Measurements from ENCODE around the gene HERC3.

The HERC3 gene

DNA sequence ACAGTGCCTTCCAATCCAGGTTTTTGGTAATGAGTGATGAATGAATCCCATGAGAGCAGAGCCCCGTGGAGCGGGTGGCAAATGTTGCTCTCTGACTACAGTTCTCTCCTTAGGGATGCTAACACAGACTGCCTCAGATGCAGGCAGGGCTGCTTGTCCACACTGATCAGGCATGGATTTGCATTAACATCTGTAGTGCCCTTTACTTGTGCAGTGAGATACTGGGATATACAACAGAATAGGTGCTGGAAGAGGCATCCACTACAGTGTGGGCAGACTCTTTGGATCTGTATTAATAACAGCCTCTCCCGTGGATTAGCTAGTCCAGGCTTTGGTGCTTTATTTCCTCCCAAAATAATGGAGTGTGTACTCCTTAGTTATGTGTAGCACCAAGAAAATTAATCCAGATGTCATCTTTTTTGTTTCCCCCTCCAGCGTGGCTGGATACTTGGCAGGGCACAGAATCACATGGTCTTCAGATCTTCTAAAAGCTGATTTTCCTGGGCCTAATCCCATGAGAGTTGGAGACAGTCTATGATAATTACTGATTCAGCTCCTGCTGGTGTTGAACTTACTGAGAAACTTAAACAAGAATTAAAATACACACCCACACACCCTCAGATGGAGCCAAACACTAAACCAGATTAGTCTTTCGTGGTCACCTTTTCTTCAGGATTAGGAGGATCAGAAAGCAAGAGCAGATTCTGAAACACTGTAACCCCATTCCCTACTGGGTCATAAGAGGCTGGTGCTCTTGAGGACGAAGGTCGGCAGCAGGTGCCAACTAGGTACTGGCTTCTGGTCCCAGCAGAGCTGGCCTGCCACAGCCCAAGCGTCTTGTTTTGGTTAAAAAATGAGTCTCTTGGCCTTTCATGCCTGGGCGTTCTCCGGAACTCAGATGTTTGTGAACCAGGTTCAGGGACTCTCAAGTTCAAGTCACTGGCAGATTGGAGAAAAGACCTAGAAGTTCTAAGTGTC is 128.5 kb downstream of the HERC3 start:
- no peak for DNase-seq

DNA sequence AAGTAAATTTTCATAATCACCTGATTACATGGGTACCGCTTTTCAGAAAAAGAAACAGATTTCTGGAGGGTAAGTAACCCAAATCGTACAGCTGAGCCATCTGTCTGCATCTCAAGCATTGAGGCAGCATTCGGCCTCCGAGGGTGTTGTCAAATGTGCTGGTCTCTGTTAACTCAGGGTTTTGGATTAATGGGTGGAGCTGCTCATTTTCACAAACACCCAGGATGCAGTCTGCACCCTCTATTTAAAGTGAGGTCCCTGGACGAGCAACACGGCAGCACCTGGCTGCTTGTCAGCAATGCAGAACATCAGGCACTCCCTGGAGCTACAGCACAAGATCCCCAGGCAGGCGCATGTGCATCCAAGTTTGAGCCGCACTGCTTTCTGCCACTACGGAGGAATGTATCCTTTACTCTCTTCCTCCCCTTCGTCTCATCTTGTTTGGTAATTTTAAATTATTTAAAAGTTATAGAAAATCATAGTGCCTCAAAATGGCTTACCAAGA is 130.0 kb downstream of the HERC3 start:
- no peak for DNase-seq

DNA sequence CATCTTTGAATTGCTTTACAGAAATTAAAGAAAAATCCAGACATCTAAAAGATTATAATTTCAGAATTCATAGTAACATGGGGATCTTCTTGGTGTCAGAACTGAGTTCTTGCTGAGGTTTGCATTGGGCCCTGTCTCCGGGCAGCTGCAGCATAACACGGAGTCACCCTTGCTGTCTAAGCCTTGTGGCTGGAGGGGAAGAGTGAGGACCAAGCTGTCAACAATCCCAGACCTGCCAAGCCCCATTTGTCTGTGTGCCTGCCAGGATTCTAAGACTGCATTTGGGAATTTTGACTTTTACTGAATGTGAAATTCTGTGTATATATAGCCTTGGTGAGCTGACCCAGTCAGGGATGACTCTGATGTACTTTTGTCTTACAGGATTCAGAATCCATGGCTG is 130.5 kb downstream of the HERC3 start:
- no peak for DNase-seq

DNA sequence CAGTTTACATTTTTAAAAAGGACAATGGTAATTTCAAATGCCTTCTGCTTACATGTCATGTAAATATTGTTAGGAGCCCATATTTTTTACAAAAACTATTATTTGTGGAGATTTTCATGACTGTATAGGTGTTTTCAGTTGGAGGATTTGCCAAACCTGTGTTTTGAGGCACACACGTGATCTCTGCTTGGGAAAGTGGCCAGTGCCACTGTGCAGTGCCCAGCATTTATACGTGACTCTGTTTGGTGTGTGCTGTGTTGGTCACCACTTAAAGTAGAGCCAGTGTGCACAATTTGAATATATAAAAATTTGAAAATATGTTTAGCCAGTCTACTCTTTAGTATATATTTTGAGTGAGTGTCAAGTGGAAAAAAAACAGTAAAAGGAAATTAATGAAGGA is 132.1 kb downstream of the HERC3 start:
- no peak for DNase-seq

DNA sequence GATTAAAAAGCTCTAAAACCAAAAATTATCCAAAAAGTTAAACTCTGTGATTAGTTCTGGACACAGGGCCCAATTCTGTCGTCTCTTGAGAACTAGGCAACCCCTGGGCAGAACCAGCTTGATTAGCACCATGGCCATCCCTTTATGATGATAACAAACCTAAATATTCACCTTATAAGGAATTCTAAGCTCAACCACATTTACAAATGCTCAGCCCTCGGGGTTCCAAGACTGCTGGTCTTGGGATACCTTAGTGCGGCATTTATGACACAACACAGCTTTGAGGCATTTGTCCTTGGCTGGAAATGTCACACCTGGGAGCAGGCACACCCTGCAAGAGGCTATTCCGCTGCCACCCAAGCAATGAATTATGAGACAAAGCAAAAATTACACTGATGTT is 132.9 kb downstream of the HERC3 start:
- no peak for DNase-seq

DNA sequence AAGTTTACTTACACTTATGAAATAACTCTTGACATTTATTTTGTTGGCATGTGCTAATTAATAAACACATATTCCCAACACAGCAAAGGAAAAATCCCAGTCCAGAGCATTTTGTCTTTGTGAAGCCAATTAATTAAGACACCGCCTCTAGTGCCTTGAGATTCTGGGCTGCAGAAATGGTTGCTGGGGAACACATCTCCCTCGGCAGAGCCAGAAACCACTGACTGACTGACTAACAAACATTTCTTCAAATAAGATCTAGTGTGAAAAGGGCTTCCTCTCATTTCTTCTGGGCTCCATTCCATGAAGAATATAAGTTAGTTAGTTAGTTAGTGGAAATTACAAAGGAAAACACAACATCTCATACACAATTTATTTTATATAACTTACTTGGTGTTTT is 133.7 kb downstream of the HERC3 start:
- no peak for DNase-seq

DNA sequence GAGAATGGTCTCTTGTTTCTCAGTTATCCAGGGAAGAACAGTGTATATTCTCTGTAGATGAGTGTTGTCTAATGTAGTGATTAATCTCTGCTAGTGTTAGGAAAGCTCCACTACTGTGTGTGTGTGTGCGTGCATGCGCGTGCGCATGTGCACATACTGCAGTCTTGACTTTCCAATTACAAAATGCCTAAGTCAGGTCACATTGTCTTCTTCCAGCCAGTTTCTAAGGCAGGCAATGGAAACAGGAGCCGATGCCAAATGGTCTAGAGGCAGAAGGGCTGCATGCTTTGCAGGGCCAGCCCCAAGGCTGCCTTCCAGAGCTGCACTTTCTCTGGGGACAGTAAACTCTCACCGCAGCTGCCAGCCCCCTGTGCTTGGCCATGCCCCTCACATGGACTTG is 135.9 kb downstream of the HERC3 start:
- no peak for DNase-seq

DNA sequence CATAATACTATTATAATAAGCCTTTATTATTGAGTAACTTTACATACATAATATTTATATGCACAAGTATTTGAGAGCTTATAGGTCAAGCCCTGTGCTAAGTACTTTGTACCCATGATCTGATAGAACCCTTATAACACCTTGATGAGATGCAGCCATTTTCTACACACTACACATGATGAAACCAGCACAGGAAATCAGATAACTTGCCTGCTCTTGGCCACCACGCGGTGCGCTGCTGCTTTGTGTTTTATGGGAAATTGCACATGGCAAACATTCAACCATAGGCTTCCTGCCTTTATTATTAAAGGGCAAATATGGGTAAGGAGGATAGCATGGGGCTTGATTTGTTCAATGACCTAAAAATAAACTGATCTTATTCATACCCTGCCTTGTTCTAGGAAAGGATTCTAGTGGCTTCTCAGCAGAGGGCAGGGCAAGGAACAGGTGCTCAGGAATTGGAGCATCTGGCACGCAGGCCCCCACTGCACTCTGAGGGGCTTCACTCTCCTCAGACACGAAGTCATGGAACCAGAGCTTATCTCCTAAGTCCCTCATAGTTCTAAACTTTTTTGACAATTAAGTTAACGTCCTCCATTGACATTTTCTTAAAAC is 137.0 kb downstream of the HERC3 start:
- DNase-seq: no peak

DNA sequence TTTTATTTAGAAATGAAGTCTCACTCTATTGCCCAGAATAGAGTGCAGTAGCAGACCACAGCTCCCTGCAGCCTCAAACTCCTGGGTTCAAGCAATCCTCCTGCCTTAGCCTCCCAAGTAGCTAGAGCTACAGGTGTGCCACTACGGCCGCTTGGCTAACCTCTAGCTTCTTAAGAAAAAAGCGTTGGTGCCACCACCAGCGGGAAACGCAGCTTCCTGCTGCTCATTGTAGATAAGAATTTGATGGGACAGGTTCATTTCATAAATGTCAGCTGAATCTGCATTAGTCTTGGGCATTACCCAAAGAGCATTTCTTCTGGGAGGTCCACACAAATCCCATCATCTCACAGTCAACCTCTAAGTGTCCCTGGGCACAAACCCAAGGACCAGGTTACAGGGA is 138.5 kb downstream of the HERC3 start:
- no peak for DNase-seq

DNA sequence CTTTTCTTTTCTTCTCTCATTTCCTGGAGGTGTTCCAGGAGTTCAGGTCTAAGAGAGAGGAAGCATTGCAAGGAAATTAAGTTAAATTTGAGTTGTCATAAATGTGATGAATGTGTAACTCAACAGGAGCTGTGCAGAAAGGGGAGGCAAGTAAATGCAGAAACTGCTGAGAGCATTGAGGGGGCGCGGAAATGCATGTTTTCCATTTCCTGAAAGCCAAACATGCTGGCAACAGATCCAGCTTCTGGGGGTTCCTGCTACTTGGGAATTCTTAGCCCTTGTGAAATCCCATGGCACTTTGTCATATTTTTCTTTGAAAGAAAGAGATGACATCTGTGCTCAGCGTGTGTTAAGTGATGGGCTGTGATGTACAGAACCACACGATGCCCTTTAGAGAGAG is 139.1 kb downstream of the HERC3 start:
- no peak for DNase-seq

DNA sequence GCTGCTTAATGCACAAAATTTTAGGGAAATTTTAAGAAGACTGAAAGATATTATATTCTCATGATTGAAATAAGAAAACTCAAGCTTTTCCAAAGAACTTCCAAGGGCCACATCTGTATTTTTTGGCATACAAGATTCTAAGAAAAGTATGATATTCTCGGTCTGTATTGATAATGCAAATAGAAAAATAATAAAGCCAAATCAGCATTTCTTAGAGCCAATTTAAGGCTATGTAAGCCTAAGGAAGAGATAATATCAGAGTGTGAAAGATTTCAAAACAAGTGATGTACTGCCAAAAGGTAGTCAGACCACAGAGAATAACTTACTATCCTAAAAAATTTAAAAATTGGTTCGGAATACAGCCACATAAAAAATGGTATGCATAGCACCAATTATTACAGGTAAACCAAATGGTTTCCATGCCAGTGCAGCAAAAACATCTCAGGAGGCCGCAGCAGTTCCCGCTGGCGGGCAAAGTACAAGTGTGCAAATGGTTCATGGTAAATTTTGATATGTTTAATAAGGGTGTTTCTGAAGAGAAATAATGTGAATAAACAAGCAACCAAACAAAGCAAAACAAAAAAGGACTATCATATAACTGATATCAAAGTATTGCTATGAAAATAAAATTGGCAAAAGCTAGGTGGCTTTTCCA is 140.6 kb downstream of the HERC3 start:
- DNase-seq: no peak

DNA sequence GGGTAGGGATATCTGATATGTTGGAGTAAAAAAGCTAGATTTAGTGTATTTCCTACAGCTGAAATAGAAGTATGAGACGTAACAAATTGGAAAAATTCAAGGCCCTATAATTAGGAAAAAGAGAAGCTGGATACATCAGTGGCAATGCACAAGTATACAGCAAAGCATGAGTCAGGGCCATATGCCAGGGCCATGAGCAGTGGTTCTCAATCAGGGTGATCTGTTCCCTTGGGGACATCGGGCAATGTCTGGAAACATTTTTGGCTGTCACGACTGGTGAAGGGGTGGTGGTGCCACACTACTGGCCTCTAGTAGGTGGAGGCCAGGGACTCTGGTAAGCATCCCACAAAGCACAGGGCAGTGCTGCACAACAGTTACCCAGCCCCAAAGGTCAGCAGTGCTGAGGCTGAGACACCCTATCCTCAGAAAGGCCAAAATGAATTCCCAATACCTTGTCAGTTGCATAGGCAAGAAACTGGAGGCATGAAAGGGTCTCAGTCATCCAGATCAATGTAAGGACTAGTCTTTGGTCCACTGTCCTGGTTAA is 142.2 kb downstream of the HERC3 start:
- DNase-seq: no peak

DNA sequence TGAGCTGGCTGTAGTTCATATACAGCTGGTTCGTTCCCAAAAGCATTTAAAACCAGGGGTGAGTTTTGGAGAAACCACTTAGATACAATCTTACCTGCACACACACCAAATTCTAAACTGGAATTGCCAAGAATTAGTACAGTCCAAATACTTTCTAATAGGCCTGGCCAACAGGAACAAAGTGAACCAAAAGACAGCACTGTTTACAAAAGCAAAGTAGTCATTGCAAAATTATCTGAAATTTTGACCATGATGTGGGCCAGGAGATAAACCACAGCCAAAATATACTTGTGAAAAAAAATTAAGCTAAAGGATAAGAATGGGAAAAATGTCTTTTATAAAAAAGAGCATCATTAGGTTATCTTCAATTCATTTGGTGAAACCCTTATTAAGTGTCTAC is 143.3 kb downstream of the HERC3 start:
- no peak for DNase-seq

DNA sequence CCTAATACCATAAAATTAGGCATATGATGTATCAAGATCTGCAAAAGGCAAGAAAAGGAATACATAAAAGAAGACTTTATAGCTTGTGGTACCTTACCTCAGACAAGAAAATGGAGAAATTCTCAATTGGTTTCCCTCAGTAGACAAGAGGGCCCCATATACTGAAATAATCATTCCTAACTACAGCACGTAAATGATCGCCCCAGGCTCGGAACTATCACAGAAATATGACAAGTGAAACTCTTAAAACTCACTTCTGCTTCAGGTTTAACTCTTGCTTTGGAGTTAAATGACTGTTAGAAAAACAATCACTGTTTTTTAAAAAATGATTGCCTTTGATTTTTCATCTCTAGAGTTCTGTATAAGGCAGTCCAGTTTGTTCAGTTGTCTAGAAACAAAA is 144.0 kb downstream of the HERC3 start:
- DNase-seq: no peak

DNA sequence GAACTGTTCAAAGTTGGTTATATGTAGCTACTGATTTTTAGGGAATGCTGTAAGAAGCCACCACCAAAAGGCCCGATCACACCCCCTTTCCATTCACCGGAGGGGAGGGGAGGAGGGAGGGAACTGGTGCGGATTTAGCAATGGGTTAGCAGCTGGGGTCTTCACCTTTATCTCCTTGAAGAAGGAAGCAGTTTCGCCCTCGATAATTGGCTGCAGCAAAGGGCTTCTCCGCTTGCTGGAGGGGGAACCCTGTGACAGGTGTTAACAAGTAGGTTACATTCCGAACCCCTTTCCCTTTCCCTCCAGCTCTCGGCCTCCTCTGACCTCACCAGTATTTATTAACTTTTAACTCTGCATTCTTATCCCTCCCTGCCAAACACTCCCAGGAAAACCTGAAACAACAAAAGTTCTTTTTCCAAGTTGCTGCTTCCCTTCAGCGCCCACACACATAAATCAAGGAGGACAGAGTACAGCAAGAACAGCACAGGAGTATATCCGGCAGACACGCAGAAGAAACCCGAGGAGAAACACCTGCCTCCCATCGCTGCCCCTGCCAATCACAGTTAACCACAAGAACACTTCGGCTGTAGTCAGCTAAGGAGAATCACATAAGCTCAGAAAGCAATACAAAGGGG is 145.1 kb downstream of the HERC3 start:
- DNase-seq: no peak

DNA sequence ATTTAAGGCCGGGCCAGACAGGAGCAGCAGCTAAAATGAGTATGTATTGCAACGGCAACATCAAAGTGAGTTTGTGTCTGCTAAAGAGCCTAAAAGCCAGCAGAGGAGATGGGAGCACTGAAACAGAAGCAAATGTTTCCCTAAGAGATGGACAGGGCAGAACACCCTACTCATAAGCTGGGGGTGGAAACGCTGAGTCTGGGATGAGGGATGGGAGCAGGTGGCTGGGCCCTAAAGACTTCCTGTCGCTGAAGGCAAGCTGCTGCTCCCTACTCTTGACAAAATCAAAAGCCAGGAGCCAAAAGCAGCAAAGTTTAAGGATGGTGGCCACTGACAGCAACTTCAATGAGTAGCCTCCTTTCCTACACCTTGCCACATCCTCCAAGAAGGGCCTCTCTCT is 145.9 kb downstream of the HERC3 start:
- DNase-seq: no peak

DNA sequence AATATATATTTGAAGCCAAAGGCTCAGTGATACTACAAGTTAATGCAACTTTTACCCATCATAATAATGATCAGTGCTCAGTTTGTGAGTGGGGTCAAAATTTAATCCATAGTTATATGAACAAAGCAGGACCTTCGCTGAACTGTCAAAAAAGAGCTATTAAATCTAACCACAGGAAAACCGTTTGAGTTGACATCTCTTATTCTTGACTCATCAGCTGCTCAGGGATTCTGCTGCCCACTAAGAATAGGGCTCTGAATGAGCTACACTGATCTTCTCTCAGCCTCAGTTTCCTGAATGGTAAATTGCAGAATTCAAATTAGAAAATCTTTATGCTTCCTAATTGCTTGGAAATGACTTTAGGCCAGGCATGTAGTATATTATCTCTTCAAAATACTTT is 150.3 kb downstream of the HERC3 start:
- no peak for DNase-seq

DNA sequence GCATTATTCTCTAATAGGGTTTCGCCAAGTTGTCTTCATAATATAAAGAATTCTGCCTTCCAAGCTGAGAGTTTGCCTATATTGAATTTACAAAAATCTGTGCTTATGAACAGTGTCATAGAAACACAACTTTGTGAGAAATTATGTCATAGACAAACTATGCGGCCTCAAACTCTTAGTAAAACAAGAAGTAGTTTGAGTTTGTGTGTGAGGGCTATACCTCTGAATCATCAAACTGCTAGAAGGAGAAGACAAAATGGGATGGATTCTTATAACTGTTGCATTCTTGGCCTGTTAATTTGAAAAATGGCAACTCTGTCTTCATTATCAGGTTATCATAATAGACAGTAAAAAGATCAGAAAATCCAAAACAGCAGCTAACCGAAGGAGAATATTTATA is 151.4 kb downstream of the HERC3 start:
- no peak for DNase-seq

DNA sequence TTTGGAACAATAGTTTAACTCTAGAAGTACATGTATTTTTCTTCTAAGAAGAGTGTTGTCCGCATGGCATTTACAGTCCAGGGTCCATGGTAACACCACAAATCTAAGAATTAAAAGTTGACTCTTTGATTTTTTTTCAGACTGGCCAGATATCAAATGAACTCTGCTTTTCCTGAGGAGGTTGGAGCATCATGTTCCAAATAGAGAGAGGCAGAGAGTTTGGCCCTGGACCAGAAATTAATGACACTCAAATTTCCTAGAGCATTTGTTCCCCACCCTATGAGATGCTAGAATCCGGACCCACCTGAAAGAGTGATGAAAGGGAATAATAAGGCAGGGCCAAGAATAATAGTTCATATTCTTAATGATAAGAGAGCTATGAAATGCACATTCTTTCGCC is 152.3 kb downstream of the HERC3 start:
- no peak for DNase-seq

DNA sequence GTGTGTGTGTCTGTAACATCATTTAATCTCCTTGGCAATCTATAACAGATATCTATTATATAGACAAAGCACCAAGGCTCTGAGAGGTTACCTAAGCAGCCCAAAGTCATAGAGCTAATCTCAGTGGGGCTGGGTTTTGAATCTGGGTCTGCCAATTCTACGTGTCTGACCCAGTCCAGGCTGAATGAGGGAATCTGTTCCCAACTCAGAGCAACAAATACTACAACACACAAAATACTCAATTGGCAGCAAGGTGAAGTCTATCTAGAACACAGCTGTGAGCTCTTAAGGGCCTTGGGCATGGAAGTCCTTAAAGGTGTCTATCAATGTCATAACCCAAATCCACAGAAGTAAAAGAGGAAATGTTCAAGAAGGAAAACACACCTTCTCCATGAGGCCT is 152.9 kb downstream of the HERC3 start:
- DNase-seq: no peak

DNA sequence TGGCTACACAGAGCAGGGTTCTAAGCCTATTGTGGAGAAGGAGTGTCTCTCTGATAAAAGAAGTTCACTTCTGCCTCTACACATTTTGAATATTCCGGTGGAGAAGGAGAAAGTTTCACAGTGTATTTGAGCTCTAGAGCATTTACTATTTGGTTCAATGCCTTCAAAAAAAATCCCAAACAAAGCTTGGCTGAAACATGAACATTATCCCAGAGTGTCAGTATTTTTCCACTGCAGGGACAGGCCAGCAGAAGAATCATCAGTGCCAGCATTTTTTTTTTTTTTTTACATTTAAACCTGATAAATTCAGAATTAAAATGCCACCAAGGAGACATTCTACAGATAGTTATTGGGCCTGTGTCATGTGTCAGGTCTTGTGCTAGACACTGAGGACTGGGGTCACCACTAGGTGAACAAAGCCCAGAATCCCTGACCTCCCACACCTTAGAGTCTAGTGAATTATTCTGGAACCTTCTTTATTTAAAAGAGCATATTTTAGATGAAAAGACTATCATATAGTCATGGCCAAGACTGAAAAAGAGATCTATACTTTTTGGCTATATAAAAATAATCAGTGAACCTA is 153.4 kb downstream of the HERC3 start:
- DNase-seq: no peak

DNA sequence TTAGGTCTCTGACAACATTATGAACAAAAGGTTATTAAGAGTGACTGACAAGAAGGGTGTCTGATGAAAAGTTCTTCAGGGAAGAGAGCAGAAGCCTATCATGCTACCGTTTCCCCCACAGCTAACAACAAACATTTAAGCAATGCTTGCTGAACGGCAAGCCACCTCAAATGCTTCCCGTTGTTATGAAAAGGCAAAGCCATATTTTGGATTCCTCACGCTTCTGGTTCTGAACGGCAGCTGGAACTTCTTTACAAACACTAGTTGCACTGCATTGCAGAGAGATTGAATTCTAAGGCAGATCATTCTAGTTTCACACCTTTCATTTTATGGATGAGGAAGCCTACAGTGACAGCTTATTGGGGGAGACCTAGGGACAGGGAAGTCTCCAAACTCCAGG is 153.9 kb downstream of the HERC3 start:
- DNase-seq: no peak

DNA sequence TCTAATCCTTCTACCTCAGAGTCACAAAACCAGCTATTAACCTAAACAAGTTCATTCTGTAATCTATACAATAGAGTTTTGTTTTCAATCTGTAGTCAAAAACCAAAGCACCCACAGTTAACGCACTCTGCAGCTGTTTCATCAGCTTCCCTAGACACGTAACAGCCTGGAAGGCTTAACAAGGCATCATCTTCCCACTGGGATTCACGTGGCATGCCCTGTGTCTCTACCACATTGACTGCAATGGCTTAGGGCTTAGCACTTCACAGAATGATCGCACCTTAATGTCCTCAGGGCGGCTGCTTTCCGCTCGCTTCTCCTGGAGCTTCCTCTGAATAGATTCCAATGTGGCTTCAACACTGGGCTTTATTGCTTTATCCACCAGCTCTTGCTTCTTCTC is 155.1 kb downstream of the HERC3 start:
- DNase-seq: no peak
